IPS DF 6.9 (cell line): ENCODE measurements around the gene CCNI.

Experiments used
- DNase-seq: peaks from one replicate; pipeline ENCODE4 v3.0.0-alpha.2; 2013; ENCODE audit warnings: low read depth, low spot score
- H3K27ac ChIP-seq: one replicate; pipeline ENCODE4 v1.5.1; 2013; ENCODE audit warnings: low read length, control low read depth
- H3K27me3 ChIP-seq: 2 replicates; pipeline ENCODE4 v1.6.1; 2013; ENCODE audit warnings: mild to moderate bottlenecking, low read length; ENCODE audit not compliant: control insufficient read depth, insufficient read depth
- H3K36me3 ChIP-seq: 2 replicates; pipeline ENCODE4 v1.6.1; 2013; ENCODE audit warnings: low read length; ENCODE audit not compliant: control insufficient read depth, insufficient read depth
- H3K4me1 ChIP-seq: 2 replicates; pipeline ENCODE4 v1.6.1; 2013; ENCODE audit warnings: low read length; ENCODE audit not compliant: control insufficient read depth, insufficient read depth
- H3K4me3 ChIP-seq: 2 replicates; pipeline ENCODE4 v1.5.1; 2013; ENCODE audit warnings: mild to moderate bottlenecking, low read length
- H3K9me3 ChIP-seq: 2 replicates; pipeline ENCODE4 v1.6.1; 2013; ENCODE audit warnings: low read length, inconsistent platforms; ENCODE audit not compliant: control insufficient read depth, insufficient read depth
- WGBS: extraction: QIAGEN DNeasy Blood & Tissue Kit; methylation state at CpG from one replicate; pipeline ENCODE4 v1.1.7; 2013; ENCODE audit warnings: mixed read lengths, missing lambda C conversion rate; ENCODE audit not compliant: insufficient read length, insufficient coverage; 5-methylcytosine and 5-hydroxymethylcytosine counted together

CCNI gene

GRCh38 chr4:77007358-77008230, 68.2 kb downstream of the CCNI start:
- peaks cover 4% of the 10 kb centered on the region for H3K4me1 ChIP-seq
- no peak overlapping the region for H3K4me3 ChIP-seq
- no peak for DNase-seq
- no CpG with 5 or more reads among the region's 1 CpG for WGBS
- H3K9me3 ChIP-seq = no peaks in the 10 kb centered on the region
- no peaks in the 10 kb centered on the region for H3K27me3 ChIP-seq
- H3K27ac ChIP-seq = no peak overlapping the region
- H3K36me3 ChIP-seq = no peaks in the 10 kb centered on the region

- H3K4me3 ChIP-seq = no peak overlapping the region
Observed at GRCh38 chr4:77006753-77007353, 68.9 kb downstream of the CCNI start.

GRCh38 chr4:77003400-77003799, 72.4 kb downstream of the CCNI start:
- no peaks in the 10 kb centered on the region for H3K9me3 ChIP-seq
- no peak overlapping the region for H3K4me3 ChIP-seq
- no peaks in the 10 kb centered on the region for H3K27me3 ChIP-seq
- no peak overlapping the region for H3K27ac ChIP-seq
- H3K36me3 ChIP-seq = no peaks in the 10 kb centered on the region
- peaks cover 4% of the 10 kb centered on the region for H3K4me1 ChIP-seq
- no peak for DNase-seq

More at GRCh38 chr4:77006753-77007353, 68.9 kb downstream of the CCNI start:
- no CpG with 5 or more reads among the region's 4 CpGs for WGBS
- no peak for DNase-seq
- H3K4me1 ChIP-seq = peaks cover 4% of the 10 kb centered on the region
- H3K27me3 ChIP-seq = no peaks in the 10 kb centered on the region
- H3K36me3 ChIP-seq = no peaks in the 10 kb centered on the region
- no peak overlapping the region for H3K27ac ChIP-seq
- no peaks in the 10 kb centered on the region for H3K9me3 ChIP-seq

- no CpG with 5 or more reads among the region's 5 CpGs for WGBS
- no peaks in the 10 kb centered on the region for H3K27me3 ChIP-seq
- H3K36me3 ChIP-seq = no peaks in the 10 kb centered on the region
- H3K9me3 ChIP-seq = no peaks in the 10 kb centered on the region
- no peak overlapping the region for H3K4me3 ChIP-seq
- H3K27ac ChIP-seq = no peak overlapping the region
- no peak for DNase-seq
- H3K4me1 ChIP-seq = peaks cover 4% of the 10 kb centered on the region
Observed at GRCh38 chr4:77002321-77003107, 73.3 kb downstream of the CCNI start.

GRCh38 chr4:77001907-77002306, 73.9 kb downstream of the CCNI start:
- Histone ChIP-seq H3K36me3 (no peaks in the 10 kb centered on the region), H3K27me3 (no peaks in the 10 kb centered on the region), H3K4me1 (peaks cover 4% of the 10 kb centered on the region), H3K9me3 (no peaks in the 10 kb centered on the region), H3K4me3 (no peak overlapping the region), H3K27ac (no peak overlapping the region)
- no CpG with 5 or more reads among the region's 1 CpG for WGBS
- no peak for DNase-seq

- H3K36me3 ChIP-seq = no peaks in the 10 kb centered on the region
- no peak overlapping the region for H3K4me3 ChIP-seq
- no peaks in the 10 kb centered on the region for H3K27me3 ChIP-seq
- H3K27ac ChIP-seq = no peak overlapping the region
- no CpG with 5 or more reads among the region's 8 CpGs for WGBS
- DNase-seq = no peak
- H3K4me1 ChIP-seq = peaks cover 4% of the 10 kb centered on the region
- no peaks in the 10 kb centered on the region for H3K9me3 ChIP-seq
Observed at GRCh38 chr4:76998251-76998901, 77.4 kb downstream of the CCNI start.

GRCh38 chr4:76997532-76997931, 78.3 kb downstream of the CCNI start:
- Histone ChIP-seq H3K27me3 (no peaks in the 10 kb centered on the region), H3K36me3 (no peaks in the 10 kb centered on the region), H3K27ac (no peak overlapping the region), H3K4me3 (no peak overlapping the region), H3K4me1 (peaks cover 1% of the 10 kb centered on the region; the same call in 1 of the 2 replicates), H3K9me3 (no peaks in the 10 kb centered on the region)
- no CpG with 5 or more reads among the region's 5 CpGs for WGBS
- DNase-seq = no peak
